HG02623 (cell line): ENCODE results near the gene CCDC92.

Source experiments
- ATAC-seq: cut with Tn5 transposase; IDR thresholded peaks from one replicate; pipeline ENCODE4 v1.9.1; 2021; ENCODE audit warnings: moderate library complexity; ENCODE audit not compliant: unreplicated experiment

CCDC92 gene

DNA sequence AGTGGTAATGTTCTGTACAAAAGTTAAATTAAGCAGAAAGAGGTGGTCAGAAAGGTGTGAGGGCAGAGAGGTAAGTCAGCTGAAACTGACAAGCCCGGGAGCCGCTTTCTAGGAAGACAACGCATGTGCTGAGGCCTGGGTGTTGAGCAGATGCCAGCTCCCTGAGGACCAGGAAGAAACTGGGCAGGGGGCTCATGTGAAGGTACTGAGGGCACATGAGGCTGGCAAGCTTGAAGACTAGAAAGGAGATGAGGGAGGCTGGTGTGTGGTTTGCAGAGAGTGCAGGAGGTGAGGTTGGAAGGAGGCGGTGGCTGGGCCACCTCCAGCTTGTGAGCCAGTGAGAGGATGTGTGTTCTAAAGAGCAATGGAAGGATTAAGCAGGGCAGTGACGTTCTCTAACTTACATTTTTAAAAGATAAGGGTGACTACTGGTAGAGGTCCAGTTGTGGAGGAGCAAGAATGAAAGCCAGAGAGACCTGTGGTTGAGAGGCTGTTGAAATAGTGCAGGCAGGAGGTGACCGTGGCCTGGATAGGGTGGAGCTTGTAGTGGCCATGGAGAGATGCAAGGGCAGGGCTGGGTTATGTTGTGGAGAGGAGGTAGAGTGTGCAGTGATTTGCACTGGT, 29.5 kb upstream of the CCDC92 start:
- no peak for ATAC-seq

DNA sequence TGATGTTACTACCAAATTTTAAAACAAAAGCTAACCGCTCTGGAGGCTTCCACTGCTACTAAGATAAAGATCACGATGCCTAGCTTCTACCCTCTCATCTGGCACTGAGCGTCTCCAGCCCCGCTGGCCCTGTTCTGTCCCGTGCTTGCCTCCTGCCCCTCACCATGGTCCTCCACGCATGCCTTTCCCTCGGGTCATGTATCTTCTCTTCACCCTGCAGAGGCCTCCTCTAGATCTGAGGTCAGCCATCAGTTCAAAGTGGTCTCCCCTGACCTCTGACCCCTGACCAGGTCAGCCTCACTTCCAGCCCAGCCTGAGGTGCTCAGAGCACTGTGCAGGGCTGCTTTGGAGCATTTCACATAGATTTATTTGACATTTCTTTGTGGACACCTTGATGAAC, 28.7 kb upstream of the CCDC92 start:
- ATAC-seq: no peak

DNA sequence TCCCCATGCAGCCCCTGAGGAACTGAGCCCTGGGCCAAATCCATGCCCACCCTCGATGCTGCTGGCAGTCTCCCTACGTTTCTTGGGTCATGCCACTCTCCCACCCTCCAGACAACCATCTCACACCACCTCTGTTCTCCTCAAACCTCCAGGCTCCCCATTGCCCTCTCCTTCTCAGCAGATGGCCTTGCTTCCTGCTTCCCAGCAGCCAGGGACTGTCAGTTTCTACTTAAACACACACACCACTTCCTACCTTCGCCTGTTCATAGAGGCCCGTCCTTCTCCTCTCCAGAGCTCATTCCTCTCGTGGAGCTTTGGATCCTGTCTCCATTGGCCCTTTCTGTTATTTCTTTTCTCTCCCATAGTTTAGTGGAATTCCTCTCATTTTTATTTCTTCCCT, 27.5 kb upstream of the CCDC92 start:
- no peak for ATAC-seq

DNA sequence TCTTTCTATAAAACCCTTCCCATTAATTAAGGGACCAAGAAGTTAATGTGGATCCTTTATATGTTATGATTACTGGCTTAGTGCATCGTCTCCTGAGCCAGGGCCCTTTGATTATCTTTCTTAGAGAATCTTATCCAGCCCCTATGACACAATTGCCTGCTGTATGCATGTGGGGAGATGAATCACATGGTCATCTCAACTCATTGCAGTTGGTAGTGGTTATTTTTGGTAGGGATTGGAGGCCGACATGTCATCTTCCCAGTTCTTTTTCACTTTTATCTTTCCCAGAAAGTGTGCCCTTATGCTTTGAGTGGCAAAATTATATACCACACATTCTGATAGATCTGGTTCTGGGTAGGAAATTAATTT, 26.3 kb upstream of the CCDC92 start:
- no peak for ATAC-seq

DNA sequence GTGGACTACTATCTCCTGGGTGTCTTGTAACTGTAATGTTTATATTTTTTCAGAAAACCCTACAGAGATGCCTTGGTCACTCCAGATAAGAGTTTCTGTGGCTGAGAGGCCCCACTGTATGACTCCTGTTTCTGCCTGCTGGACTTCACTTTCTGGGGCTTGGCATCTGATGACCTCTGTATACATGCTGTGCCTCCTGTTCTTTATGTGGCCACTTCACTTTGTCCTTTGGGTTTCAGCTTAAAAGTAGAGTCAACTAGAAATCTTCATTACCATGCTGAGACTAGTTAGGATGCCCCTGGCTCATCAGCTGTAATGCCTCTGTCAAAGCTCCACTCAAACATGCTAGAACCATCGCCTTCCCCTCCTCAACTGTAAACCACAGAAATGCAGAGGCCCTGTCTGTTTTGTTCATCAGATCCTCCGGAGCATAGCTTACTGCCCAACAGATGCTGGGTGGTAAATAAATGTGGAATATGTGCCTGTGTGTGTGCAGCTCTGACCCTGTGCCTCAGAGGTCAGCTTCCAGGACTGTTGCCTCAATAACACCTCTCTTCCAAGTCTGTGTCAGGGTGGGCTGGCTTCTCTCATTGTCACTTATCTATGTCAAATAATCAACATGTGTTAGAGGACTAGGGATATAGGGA, 25.8 kb upstream of the CCDC92 start:
- no peak for ATAC-seq

DNA sequence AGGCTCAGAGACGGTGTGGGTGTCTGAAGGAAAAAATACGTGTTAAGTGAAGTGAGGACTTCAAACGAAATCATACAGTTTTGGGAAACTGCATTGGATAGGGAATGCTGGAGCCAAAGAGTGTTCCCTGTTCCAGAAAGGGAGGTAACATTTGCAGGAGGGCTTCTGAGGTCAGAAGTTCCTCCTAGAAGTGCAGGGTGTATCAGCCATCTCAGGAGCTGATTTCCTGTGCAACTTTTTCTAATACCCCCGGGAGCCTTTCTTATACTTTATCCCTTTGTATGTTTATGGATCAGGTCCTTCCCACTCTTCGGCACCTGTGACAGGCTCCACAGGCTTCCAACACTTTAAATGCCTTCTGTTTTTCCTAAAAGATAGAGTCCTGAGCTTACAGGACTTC, 25.3 kb upstream of the CCDC92 start:
- ATAC-seq: no peak

DNA sequence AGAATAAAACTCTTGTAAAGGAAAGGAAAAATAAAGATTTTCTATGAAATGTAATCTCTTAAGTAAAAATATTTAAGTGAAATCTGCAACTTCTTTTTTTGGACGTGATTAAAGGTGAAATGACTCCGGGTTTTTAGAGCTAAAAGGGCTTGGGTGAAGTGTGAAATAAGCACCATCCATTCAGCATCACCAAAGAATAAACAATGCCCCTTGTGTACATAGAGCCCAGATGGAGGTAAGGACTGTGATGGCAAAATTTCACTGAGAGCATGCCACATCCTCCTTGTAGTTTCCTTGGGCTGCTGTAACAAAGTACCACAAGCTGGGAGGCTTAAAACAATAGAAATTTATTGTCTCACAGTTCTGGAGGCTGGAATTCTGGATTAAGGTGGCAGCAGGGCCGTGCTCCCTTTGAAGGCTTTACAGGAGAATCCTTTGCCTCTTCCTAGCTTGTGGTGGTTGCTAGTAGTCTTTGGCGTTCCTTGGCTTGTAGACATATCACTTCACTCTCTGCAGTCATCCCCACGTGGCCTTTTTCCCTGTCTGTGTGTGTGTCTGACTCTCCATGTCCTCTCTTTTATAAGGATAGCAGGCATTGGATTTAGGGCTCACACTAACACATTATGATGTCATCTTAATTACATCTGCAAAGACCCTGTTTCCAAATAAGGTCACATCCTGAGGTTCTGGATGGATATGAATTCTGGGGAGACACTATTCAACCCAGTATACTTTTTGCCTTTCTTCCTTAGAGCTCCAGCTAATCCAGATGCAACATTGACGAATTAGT, 24.6 kb upstream of the CCDC92 start:
- ATAC-seq: no peak

DNA sequence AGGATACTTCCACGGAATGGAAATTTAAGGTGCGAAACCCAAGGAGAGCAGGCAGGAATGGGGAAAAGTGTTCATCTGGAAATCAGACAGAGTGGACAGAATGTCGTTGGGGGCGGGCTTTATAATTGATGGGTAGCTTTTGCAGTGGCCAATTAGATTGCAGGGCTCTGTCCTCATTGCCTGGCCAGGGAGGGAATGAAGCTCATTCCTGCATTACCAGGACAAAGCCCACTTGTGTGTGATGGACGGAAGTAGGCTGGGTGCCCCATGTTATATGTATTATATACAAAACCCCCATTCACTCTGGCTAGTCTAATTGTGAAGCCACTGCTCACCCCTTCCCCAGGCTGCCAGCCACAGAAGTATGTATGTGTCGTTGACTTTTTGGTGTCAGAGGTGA, 23.9 kb upstream of the CCDC92 start:
- no peak for ATAC-seq

DNA sequence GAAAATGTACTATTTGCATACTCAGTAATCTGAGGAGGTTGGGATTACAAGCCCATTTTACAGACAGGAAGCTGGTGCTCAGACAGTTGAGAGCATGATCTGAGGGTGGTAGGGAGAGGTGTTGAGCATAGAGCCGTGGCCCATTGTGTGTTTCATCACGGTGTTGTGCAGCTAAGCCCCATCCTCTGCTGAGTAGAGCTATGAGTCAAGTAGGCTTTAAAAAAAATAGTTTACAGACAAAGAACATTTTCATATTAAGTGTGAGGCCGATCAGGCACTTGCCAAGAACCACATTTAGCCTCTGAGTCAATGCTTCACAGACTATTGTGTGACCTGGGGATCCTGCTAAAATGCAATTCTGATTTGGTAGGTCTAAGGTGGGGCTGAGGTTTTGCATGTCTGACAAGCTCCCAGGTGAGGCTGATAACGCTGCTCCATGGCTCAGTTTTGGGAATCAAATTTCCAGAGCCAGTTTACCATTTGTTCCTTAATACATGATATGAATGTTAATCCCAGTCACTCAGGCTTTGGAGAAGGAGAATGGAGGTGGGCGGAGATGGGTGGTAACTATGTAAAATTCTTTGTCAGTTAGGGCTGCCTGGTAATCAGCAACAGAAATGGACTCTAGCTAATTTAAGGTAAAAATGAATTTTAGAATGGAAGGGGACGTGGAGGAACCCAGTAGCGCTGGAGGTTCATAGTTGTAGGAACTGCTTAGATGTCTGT, 22.6 kb upstream of the CCDC92 start:
- ATAC-seq: no peak

DNA sequence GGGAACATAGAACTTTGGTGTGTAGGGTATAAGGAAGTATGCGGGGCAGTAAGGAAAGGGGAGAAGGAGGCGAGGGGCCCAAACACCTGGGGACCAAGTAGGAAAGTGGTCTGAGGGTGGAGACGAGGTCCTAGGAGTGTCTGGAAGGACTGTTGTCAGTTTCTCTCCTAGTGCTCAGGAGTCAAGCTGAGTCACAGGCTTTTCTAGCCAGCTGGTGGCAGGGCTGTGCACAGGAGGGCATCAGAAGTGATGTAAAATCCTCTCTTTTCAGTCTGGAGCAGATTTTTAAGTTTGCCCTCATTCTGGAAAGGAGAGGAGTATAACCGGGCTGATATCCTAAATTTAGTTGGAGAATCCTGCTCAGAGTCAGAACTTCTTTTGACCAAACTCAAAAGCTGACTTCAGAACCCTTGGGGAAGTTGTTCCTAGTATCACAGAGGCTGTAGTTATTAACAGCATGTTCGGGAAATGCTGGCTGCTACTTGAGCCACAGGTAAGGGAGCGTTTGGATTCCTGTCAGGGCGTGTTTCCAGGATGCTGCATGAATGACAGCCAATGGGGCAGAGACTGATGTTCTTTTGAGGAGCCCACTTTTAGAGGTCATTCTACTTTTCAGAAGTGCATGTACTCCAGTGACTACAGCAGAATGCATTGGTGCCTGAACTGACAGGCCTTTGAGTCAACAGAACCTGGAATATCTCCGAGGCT, 19.6 kb upstream of the CCDC92 start:
- ATAC-seq: no peak

DNA sequence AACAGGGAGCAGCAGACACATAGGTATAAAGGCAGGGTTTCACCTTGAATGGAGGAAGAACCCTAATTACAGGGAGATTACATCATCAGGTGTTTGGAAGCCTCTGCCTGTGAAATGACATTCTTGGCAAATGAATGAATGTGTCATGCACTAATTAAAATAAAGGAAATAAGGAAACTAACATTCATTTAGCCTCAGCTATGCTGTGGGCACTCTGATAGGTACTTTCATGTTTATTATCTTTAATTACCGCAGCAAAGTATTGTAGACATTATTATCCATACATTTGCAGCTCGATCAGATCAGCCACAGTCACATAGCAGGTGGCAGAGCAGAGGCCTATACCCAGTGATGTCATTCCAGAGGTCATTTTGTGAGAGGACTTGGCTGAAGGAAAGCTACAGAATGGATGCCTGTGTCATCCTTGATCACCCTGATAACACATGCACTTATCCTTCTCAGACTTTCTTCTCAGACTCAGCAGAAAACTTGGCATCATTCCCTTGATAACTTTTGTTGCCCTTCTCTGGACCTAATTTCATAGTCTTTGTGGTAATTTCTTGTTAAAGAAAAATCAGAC, 18.8 kb upstream of the CCDC92 start:
- ATAC-seq: no peak

DNA sequence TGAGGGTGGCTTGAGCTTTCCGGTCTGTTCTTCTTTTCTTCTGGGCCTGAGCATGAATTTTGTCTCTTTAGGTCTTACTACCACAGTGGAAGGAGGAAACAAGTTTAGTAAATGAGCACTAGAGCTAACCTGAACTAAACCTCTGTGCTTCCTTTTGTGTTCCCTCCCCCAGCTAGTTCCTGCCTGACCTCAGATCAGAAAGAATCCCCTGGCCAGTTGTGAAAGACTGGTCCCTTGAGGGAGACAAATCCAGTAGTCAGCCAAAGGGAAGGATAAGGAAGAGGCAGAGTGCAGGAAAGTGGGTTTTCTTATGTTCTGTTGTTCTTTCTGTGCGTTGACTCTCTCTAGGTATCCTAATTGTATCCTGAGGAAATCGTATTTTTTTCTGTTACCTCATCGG, 17.9 kb upstream of the CCDC92 start:
- ATAC-seq: no peak

DNA sequence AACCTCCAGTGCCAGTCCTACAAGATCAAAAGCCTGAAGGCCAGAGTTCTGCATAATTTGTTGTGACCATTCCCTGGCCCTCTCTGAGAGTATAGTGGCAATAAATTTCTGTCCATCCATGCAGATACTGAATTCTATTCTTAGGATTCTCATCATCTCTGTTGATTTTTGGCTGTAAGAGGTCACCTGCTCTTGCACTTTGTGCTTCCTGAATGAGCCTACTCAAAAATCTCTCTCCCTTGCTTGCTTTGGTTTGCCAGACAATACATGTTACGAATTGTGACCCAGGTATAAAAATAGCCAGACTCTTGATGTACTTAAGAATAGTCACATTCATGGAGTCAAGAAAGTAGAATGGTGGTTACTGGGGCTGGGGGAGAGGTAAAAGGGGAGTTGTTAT, 17.1 kb upstream of the CCDC92 start:
- no peak for ATAC-seq

DNA sequence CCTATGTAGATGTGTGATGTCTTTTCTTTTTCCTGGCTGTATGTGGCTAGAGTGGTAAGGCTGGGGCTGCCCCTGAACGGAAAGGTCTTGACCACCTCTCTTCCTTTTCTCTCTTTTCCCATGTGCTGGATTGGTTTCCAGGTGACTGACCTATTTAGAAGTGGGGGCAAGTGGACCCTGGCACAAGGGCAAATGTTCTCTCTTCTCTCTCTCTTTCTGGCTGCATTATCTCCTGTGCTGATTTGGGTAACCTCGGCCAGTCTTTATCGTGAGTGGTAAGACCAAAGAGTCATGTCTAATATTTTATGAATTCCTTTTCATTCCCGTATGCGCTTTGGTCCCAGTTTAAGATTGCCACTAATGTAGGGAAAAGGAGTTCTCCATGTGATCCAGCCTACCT, 16.5 kb upstream of the CCDC92 start:
- no peak for ATAC-seq

DNA sequence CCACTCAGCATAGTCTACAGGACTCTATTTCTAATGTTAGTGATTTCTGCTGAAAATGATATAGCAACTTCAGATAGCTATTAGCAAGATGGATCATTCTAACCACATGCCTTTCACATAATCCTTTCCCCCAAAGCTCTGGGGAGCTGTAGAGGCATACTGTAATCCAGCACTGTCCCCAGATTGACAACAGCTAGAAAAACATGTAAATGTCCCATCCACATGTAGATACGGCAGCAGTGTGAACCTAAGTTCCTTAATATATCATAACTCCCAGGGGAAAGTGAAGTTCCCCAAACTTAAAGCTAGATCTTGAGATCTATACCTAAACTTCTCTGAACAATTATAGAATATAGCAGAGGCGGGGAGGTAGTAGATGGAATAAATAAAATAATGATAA, 14.4 kb upstream of the CCDC92 start:
- ATAC-seq: no peak

DNA sequence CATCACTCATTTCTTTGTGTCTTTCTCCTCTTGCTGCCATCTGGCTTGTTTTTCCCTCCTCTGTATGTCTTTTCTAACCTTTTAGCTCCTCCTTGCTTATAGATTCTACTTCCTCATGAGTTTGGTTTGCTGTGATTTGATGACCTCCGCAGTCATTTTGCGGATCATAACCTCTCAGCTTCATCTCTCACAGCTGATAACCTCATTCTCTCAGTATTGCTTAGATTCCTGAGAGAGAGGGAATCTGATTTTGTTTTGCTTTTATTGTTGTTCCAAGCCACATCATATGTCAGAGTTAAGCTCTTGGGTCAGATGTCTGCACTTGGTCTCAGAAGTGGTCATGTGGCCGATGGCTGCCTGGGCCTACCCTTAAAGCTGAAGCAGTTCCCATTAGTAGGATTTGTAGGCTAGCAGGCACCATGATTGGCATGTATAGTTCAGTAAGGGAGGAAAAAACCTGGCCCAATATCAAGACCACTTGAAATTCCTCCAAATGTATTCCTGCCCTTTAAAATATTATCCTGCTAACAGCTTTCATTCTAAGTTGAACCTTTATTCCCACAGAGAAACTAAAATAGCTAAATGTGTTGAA, 13.8 kb upstream of the CCDC92 start:
- no peak for ATAC-seq

DNA sequence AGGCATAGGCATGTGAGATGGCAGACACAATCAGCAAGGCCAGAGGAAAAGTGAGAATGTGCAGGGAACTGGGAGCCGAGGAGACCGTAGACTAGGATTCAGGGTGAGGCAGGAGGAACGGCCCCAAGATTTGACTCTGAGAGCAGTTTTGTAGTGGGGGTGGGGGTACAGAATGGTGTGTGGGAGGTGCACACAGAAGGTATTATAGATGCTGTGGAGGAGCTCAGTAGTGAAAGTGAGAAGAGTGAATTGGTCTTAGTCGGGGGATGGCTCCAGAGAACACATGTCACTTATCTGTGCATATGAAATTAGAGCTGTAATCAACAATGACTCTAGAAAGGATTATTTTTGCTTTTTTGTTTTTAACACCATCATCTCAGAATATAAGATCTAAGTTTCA, 12.3 kb upstream of the CCDC92 start:
- no peak for ATAC-seq

DNA sequence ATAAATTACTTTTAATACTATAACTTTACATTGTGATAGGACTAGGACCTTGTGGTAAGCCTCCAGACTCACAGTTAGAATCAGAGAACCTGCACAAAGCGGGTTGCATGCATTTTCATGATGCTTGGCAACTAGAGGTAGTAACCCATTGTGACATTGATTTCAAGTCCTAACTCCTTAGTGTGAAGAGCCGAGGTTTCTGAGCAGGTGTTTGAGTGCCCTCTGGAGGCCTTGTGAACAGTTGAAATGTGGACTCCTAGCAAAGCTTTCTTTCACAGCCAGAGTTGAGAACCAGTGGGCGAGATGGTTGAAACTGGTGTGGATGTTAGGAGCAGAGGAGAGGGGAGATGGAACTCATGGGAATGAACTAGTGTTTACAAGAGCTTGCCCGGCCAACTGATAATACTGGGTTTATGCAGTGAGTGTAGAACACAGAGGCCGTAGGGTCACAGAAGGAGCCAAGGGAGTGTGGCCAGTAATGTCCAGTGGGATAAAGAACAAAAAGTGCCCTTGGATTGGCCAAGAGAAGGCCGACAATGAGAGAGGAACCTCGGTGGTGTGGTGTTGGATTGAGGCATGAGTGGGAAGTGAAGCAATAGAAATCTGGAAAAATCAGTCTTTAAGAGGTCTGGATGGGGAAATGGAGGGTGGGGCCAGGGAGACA, 11.3 kb upstream of the CCDC92 start:
- ATAC-seq: no peak

DNA sequence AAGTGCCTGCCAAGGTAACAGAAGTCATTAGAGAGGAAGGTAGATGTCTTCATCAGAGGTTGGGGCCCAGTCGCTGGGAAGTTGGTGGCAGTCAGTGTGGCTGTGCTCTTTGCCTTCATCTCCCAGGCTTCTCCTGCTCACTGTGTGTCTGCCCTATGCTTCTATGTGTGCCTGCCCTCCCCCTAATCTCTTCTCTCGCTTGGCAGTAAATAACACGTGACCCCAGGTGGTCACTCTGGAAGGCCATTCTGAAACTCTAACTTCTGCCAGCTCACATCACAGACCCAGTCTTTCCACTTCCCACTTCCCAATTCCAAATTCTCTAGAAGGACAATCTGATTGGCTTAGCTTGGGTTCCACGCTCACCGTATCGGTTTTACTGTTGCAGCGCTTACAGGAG, 9.6 kb upstream of the CCDC92 start:
- ATAC-seq: no peak

DNA sequence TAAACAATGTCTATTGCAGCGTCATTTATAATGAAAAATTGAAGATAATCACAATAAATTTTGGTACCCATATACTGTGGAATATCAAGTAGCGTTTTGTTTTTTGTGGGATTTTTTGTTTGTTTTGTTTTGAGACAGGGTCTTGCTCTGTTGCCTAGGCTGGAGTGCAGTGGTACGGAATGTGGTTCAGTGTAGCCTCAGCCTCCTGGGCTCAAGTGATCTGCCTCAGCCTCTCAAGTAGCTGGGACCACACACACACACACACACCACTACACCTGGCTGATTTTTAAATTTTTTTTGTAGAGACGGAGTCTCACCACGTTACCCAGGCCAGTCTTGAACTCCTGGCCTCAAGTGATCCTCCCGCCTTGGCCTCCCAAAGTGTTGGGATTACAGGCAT, 6.9 kb upstream of the CCDC92 start:
- no peak for ATAC-seq
